Amniotic stem cell (primary cell): Measurements from ENCODE around the gene SMARCC2.

Source experiments
- DNase-seq: peaks from one replicate; lab custom pipeline; 2025; lab: John Stamatoyannopoulos, UW

The SMARCC2 gene

GRCh38 chr12:56208006-56208405, 18.7 kb upstream of the SMARCC2 start:
- DNase-seq: no peak

DNA sequence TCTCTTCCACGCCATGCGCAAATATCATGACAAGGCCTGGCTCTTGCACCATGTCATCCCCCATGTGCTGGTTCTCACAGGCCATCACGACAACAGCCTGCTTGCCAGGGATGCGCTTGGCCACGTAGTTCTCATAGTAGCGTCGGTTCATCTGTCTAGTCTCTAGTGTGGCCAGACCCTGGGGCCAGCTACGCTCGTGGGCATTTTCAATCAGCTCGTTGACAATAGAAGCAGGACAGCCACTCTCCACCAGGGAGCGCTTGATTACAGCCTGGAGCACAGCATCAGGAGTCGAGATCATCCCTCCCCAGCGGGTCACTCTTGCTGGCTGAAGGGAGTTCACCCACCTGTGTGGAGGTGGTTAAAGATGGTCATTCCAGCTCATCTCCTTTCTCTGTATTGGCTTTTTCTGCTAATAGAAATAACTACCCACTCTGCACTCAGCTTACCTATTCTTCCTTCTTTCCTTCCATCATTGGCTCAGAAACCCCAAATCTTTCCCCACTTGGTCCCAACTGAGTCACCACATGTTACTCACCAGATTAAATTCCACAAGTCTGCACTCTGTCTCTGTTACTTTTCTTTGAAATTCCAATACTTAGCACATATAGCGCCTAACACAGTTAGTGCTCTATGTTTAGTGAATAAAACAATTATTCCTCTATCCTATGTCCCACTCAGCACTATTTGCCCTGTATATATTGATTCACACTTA, 17.3 kb upstream of the SMARCC2 start:
- no peak for DNase-seq

GRCh38 chr12:56205445-56205844, 16.2 kb upstream of the SMARCC2 start:
- no peak for DNase-seq

DNA sequence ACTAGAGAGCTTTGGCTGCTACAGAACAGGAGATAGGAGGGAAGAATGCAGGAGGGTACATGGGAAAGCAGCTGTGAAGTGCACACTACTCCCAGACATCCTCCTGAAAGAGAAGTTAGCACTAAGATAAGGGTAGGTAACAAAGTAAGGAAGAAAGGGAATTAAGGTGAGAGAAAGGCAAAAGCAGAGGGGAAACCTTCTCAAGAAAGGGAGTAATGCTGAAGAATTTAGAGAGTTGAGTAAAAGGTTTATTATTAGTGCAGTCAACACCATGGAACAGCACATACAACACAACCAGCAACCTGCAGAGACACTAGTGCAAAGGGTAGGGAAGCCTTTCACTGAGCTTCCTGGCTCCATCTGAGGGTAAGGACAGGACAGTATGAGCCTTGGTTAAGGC, 15.0 kb upstream of the SMARCC2 start:
- no peak for DNase-seq

DNA sequence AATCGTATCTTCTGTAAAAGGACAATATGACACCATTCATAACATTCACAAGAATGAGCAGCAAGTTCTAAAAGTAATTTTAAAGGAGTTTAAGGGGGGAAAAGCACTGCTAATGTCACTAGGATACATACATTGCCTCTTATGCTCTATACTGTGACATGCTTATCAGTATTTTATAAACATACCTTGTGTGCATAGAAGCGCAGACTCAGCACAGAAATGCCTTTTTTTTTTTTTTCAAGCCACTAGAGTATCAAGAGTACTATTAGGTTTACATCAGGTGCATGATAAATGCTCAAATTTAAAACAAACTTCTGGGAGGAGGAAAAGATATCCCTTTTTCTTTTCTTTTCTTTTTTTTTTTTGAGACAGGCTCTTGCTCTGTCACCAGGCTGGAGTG, 13.6 kb upstream of the SMARCC2 start:
- DNase-seq: no peak

DNA sequence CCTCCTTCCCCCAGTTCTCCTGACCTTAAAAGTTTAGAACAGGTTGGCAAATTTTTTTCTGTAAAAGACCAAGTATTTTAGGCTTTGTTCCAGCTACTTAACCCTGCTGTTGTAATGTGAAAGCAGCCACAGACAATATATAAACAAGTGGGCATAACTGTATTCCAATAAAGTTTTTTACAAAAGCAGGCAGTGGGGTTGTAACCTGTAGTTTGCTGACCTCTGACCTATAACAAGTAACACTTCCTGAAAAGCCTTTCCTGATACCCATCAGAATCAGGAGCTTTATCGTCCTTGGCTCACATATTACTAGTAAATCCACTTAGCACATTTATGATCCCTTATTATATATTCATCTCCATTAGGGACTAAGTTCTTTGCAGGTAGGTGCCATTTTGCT, 13.1 kb upstream of the SMARCC2 start:
- no peak for DNase-seq

DNA sequence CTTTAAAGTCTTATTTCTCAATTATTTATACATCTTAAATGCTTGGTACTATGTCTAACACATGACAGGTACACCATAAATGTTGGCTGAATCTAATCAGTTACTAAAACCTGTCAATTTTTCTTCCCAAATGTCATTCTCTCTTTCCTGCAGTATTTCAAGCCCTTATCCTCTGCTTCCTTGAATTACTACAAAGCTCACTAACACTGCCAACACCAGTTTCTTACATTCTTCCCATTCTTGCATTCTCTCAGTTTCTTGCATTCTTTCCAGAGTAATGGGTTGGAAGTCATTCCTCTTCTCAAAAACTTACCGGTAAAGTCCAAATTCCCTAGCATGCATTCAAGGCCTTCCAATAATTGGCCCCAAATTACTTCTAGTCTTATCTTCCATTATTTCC, 9.6 kb upstream of the SMARCC2 start:
- no peak for DNase-seq

DNA sequence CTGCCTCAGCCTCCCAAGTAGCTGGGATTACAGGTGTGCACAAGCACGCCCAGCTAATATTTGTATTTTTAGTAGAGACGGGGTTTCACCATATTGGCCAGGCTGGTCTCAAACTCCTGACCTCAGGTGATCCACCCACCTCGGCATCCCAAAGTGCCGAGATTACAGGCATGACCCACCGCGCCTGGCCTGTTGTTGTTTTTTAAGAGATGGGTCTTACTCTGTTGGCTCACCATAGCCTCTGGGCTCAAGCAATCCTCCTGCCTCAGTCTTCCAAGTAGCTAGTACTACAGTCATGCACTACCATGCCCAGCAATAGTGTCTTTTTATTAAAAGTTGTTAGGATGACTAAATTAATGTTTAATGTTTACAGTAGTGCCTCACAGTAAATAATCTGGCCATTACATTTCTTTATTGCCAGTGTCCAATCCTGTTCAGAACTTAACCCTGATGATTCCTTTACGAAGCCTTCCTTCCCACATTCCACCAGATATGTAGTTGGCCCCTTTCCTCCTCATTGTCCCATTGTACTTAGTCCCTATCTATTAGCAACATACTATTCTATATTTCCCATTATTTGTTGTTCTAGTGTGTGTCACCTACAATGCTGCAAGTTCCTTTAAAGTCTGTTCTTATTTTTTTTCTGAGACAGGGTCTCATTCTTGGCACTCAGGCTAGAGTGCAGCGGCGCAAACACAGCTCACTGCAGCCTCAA, 8.8 kb upstream of the SMARCC2 start:
- no peak for DNase-seq

DNA sequence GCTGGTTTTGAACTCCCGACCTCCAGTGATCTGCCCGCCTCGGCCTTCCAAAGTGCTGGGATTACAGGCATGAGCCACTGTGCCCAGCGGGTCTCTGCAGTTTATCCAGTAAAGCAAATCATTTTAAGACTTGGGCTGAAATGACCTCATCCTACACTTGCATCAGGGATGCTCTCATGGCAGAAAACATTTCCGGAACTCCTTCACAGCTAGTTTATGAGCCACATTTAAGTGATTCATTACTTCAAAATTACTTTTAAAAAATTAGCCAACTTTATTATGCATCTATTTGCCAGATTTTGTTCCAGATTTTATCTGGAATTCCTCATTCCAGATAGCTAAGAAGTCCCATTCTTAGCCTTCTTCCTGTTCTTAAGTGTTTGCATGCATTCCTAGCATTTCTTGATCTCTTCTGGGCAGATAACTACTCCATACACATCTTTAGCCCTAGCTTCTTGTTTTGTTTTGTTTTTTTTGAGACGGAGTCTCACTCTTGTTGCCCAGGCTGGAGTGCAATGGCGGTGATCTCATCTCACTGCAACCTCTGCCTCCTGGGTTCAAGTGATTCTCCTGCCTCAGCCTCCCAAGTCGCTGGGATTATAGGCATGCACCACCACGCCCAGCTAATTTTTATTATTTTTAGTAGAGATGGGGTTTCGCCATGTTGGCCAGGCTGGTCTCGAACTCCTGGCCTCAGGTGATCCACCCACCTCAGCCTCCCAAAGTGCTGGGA, 7.7 kb upstream of the SMARCC2 start:
- peak; percentile 88 for DNase-seq

DNA sequence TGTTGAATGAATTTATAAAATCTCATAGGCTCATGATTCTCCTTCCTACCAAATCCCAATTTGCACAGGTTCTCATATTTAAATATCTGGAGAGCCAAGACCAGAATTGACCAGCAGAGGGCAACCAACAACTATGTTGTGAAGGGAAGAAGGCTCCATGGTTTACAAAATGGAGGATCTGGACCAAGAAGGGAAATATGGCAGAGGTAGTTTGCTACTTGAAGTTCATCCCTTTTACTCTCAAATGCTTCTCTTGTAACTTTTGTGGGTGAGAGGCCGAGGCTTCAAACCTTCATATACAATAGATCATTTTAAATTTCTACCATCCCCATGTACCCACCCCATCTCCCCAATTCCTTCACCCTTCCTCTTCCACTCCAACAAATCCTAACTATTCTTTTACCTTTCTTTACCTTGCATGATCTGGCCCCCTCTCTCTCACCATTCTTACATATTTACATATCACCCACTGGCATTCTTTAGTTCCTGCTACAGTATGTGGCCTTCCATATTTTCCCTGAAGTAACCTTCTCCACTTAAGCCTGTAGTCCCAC, 3.8 kb upstream of the SMARCC2 start:
- DNase-seq: peak; percentile 84

DNA sequence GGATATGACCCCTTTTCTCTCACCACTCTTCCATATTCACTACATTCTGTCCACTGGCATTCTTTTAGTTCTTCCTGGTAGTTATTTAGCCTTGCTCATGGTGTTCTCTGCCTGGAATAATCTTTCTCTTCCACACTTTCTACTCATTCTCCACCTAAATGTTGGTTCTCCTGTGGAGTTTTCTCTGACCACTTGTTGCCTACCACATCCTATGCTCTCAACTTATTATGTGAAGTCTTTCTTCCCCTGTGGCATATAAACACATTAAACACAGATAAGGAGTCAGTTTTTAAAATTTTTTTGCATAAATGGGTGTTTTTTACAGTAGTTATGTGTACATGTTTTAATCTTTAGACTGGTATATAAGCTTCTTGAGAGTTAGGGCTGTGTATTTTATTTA, 3.3 kb upstream of the SMARCC2 start:
- DNase-seq: no peak

- no peak for DNase-seq
These were observed 1.4 kb upstream of the SMARCC2 start for GRCh38 chr12:56190695-56191155.

- DNase-seq: peak; percentile 61
These were observed 823 bp upstream of the SMARCC2 start for GRCh38 chr12:56189918-56190694.

GRCh38 chr12:56188778-56189098, 545 bp downstream of the SMARCC2 start:
- no peak for DNase-seq

DNA sequence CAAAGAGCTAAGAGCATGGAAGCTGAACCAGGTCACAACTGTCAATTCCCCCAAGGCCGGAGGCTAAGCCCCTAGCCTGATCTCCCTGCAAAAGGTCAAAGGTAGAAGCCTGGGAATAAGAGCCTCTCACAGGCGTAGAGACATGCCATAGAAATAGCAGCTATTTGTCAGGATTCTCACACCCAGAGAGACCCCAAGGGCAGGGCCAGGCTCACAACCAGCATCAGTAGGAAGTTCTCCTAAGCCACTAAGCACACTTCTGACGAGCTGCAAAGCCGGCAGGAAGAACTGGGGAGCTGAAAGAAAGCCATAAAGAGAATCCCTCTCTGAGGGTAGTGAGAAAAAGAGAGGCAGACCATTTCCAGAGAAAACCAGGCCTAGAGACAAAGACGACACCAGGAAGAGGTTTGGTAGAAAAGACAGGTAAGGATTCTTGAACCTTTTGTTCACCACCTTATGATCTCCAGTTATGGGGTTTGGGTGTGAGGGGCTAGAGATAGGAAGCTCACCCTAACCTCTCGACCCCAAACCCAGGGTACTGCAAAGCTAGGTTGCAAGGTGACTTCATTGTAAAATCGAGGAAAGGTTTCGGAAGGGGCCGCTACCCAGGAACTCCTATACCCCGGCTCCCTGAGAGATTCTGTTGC, 1.0 kb downstream of the SMARCC2 start:
- DNase-seq: no peak

GRCh38 chr12:56186957-56187356, 2.3 kb downstream of the SMARCC2 start:
- no peak for DNase-seq

DNA sequence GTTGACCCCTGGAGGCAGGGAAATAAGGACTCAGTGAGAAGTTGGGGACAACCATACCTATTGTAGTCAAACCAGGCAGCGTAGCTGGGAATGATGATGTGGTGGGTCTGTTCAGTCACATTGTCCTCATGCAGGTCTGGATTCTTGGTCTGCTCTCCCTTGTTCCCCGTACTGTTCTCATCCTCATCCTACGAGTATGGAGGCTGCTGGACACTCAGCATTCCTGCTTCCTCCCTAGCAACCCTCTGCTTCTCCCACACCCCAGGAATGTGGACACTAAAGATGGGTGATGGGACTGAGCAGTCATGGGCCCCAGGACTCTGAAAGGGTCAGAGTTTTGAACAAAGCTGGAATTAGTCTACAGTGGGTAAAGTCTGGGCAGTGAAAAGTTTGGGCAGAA, 10.9 kb downstream of the SMARCC2 start:
- no peak for DNase-seq

DNA sequence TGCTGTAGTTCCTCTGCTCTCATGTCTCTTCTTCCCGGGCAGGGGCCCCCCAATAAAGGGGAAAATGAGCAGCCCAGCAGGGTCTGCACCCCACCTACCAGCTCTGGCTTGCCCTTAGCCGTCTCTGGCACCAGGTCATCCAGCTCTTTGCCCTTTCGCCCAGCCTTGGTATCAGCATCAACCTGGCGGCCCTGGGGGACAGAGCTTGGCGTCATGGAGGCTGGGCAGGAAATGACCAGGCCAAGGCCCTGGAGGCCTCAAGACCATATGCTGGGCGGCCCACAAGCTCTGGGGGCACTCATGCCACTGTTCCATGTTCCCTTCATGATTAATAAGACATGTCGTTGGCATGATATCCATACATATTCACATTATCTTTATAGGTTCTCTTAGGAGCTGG, 16.4 kb downstream of the SMARCC2 start:
- no peak for DNase-seq

DNA sequence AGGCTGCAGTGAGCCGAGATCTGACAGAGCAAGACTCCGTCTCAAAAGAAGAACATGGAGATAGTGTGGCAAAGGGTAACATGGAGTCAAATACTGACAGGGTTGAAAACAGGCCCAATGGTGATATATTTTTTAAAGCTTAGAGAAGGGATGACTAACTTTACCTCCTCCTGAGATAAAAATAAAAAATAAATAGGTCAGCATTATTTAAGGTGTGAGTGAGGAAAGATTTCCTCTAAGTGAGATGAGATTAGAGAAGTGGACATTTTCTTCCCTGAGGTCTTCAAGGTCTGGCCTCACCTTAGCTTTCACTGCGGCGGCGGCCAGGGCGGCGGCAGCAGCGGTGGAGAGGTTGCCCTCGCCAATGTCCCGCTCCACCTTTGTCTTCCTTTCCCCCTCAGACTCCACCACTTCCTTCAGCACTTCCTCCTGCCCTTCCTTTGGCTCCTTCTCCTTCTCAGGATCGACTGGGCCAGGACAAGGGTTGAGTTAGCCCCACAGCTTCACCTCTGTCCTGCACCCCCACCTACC, 20.0 kb downstream of the SMARCC2 start:
- no peak for DNase-seq

DNA sequence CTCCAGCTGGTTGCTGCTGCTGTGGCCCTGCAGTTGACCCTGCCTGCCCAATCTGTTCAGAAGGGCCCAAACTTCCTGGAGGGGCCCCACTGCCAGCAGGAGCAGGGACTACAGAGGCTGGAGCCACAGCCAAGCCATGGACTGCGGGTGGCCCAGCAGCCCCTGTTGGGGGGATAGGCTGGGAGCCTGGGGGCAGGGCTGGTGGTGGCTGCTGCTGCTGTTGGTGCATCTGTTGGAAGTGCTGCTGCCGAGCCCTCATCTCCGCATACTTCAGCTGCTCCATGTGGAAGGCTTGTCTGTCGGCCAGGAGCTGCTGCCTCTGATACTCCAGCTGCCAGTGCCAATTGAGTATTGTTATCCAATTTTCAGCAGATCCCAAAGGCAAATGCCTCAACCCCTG, 23.9 kb downstream of the SMARCC2 start:
- no peak for DNase-seq

- DNase-seq: no peak
These were observed 24.9 kb downstream of the SMARCC2 start for GRCh38 chr12:56164345-56164729.
